ENCODE measurements around the gene CASZ1.

Gene CASZ1

DNA sequence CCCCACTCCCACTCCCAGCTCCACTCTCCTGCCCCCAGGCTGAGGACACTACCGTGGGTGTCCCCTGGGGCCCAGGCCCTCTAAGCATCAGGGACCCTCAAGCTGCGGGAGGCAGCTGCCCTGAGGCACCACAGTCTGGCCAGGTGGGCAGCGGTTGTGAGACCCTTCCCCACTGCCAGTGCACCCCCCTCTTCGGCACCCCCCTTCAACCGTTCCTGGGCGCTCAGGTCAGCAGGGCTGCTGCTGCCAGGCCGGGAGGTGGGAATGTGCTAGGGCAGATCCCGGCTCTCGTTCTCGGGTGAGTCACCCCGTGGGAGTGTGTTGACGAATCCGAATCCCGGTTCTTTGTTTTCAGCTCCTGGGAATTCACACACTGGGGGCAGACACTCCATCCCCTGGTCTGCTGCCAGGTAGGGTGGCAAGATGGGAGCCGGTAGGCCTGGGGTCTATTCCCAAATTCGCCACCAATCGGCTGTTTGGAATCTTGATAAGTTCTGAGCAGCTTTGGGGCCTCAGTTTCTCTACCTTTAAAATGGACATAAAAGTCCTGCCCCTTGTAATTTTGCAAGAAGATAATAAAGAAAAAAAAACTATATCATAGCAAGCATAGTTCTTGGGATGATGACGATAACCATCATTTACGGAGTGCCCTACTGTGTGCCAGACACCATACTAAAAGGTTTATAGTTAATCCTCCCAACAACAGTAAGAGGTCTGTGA lies 28.5 kb upstream of the CASZ1 start:
- DNase-seq (ENCODE audit: low spot score): no peak

DNA sequence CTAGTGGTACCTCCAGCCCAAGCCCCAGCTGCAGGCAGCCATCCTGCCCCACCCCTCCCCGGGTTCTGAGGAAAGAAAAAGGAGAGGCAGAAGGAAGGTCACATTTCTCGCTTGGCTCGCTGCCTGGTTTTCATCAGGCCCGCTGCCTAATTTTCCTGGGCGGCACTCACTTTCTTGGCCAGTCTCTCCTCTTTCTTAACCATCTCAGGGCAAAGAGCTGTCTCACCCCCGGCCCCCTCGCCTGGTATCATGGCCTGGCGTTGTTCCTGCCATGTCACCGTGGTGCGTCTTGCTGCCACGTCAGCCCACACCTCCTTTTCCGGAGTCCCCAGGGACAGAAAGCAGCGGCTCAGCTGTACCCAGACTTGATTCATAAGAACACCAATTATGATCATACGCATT lies 26.6 kb upstream of the CASZ1 start:
- no peak for DNase-seq (ENCODE audit: low spot score)

DNA sequence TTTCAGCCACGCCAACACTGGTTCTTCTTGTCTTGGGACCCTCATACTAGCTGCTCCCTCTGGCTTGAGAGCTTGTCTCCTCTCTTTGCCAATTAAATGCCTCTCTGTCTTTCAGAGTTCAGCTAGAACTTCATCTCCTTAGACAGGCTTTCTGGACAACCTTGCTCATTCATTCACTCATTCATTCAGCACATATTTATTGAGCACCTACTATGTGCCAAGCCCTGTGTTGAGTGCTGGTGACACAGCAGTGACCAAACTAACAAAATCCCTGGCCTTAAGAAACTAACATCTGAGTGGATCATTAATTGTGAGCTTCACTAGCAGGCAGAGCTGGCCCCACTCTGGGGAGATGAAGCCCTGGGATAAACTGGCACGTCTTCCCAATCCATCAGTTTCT lies 24.9 kb upstream of the CASZ1 start:
- no peak for DNase-seq (ENCODE audit: low spot score)

DNA sequence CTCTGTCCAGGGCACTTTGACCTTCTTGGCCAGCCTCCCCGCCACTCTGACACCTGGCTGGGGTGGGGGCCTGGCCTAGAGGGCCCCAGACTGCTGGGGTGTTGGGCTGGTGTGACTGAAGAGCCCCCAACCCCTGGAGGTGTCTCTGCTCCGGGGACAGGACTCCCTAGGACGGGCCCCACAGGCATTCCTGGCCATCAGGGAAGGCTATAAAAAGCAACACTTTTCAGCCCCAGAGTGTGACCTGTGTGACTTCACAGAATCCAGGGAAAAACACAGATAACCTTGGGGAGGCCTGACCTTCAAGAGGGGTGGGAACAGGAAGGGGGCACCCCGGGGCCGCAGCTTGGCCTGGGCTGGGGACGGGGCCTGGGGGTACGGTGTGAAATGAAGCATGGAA lies 24.0 kb upstream of the CASZ1 start:
- DNase-seq (ENCODE audit: low spot score): no peak

DNA sequence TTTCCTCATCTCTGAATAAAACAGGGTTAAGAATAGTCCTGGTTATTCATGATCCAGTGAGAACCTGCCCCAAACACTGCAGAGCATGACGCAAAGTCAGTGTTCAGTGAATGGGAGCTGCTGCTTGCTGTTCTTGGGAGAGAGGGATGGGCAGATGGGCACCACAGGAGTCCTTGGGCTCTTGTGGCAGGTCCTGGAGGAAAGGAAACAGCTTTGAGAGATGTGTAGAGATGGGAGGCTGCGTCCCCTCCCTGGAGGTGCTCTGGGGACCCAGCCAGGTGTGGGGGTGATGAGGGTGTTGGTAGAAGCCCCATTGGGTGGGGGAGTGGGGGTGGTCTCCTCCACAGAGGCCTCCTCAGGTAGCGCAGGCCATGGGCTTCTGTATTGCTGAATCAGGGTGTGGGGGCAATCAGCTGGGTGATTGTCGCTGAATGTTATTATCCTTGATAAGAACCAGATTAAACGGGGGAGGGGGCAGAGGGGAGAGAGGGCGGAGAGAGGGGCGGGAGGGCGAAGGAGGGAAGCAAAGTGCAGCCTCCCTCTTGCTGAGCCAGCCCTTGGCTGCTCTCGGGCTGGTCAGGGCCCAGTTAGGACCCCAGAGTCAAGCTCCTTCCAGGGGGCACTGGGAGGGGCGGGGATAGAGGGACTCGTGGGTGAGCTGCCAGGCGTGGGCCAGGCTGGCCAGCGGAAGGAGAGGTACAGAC lies 22.9 kb upstream of the CASZ1 start:
- DNase-seq (ENCODE audit: low spot score): no peak

DNA sequence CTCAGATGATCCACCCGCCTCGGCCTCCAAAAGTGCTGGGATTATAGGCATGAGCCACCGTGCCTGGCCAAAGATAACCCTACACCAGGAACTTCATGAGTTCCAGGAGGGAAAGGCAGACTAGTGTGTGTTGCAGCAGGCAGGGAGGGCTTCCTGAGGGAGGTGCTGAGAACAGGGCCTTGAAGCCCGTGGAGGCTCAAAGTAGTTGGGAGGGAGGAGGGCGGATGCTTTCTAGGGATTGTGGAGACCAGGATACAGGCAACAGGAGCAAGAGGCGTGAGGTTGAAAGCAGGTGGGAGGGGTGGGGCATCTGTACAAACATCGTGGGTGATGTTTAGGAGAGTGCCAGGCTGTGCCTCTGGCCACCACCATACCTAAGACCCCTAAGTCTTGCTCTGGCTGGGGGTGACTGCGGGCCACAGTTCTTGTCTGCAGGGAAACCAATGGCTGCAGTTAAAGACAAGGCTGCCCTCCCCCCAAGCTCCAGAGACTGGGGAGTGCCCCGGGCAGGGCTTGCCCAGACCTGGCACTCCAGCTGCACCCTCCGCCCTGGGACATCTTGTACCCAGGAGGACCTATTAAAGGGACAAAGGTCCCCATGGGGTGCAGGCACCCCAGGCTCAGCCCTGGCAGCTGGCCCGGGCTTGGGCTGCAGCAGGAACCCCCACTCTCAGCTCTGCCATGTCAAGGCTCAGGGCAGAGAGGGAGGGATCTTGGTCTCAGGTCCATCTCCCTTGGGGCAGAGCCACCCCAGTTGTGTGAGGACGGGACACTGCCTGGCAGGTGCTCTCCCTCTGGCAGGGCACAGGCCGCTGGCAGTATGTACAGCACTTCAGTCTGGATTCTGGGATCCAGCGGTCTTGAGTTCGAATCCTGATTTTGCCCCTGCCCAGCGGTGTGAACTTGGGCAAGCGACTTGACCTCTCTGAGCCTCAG lies 22.1 kb upstream of the CASZ1 start:
- DNase-seq (ENCODE audit: low spot score): no peak

DNA sequence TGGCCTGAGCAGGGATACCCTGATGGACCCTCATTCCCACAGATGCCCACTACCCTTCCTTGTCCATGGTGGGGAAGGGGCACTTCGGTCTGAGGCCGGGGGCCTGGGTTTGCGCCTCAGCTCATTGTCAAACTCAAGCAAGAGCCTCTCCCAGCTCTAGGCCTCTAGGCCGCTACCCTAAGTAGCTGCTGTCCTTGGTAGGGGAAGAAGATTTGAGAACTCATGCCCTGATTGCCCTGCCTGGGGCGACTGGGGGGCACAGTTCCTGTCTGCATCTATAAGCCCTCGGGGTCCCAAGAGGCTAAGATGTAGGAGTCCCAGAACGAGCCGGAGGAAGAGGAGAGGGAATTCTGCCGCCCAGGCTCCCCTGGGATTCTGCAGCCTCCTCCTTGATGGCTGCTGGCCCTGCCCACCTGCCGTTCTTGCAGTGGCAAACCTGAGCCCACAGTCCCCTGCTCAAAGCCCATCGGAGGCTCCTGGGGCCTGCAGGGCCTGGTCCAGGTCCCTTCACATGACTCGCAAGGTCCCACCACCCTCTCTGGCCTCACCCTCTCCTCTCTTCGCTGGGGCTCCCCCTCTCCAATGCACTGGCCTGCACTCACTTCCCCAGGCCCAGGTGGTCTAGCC lies 20.4 kb upstream of the CASZ1 start:
- DNase-seq (ENCODE audit: low spot score): no peak

DNA sequence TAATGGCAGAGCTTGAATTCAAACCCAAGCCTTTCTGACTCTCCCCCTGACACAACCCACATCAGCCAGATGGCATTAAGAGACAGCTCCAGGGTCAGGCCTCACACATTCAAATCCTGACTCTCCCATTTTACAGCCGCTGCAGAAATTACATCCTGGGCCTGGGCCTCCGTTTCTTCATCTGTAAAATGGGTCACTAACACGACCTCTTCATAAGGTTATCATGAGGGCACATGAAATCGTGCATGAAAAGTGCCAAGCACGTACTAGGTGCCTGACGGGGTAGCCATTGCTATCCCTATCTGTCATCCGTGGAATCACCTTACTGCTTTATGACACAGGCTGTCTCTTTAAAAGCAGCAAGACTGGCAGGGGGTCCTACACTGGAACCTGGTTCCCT lies 19.8 kb upstream of the CASZ1 start:
- no peak for DNase-seq (ENCODE audit: low spot score)

DNA sequence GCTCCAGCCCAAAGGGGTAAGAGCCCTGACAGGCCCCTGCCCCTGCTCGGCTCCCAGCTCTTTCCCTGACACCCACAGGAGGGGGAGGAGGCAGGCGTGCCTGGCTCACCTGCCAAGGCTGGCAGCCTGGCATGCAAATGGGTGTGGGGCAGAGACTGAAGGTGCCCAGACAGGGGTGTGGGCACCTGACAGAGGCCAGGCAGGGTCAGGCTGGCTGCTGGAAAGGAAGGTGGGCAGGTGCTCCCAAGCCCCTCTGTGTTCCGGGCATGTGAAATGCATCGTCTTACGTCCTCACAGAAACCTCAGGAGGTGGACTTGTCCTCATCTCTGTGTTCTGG lies 19.4 kb upstream of the CASZ1 start:
- DNase-seq (ENCODE audit: low spot score): no peak

DNA sequence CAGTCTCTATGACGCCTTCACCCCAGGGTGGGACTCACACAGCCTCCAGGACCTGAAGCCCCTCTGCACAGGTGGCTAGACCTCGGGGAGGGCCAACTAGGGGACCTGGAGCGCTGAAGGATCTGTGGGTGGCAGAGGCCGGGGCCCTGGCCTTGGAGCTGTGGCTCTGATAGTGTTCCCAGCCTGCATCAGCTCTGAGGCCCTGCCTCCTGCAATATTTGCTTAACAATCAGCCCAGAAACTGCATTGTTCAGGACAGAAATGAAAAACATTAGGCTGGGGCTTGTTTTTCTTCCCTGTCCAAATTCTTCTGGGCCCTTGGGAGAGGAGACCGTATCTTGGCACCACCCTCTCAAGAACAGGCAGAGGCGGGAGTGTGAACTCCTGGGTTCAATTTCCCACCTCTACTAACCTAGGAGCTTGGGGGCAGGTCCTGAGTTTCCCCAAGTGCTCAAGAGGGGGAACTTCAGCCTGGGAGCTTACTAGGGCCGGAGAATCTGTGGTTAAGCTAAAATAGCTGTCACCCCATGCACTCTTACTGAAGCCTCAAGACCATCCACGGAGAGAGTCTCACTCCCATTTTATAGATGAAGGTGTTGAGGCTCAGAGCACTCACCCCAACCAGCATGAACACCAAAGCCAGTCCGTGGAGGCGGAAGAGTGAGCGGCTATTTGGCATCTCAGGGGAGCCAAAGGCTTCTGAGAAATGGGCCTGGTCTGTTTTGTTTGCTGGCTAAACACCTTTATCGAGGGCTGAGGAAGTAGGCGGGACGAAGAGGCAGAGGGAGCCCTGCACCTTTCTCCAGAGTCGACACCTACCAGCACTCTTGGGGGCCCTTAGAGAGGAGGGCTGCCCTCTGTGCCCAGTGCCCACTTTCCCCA lies 18.8 kb upstream of the CASZ1 start:
- DNase-seq (ENCODE audit: low spot score): no peak

DNA sequence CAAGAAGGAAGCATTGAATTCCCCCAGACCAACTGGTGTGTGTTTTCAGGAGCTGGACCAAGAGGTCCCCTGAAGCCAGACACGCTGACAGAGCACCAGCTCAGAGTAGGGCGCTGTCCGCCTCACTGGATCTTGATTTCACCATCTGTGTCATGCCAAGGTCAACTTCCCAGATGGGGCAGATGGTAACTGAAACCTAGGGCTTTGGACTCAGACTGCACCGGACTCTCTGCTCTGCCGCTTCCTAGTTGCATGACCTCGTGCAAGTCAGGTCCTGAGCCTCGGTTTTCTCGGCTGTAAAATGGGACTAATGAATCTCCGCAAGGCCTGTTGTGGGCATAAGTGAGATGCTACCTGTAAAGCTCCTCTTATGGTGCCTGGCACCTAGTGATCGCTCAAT lies 17.9 kb upstream of the CASZ1 start:
- DNase-seq (ENCODE audit: low spot score): no peak

DNA sequence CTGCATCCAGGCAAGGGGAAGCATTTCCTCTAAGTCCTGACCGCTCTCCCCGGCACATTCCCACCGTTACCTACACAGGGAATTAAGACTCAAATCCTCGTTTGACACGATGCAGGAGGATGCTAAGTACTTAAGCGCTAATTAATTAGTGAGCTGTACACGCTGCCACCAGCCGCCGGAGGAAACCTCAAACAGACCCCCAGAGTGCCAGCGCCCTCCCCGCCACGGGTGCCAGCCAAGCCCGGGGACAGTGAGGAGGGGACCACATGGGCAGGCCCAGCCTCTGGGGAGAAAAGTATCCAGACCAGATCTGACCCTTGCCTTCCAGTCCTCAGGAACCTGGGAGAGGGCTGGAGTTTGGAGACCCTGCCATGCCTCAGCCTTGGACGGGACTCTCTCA lies 17.4 kb upstream of the CASZ1 start:
- DNase-seq (ENCODE audit: low spot score): no peak

DNA sequence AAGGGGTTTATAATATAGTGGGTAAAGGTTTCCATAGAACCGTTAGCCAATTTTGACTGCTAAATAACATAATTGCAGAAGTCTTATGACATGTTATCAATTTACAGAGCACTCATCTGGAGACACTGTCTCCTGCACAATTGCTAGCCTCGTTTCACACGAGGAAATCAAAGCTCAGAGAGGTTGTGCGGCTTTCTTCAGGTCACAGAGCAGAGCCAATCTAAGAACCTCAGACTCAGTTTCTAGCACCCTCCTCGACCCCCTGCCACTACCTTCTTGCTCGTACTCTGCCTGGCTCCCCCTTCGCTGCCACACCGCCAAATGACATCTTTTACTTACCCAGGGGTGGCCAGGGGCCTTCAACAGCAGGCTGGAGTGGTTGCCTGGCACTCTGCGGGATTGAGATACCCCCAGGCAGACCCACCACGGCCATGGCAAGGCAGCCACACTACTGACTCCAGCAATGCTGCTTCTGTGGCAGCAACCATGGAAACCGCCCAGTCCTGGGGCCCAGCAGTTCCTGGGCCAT lies 16.0 kb upstream of the CASZ1 start:
- DNase-seq (ENCODE audit: low spot score): no peak

DNA sequence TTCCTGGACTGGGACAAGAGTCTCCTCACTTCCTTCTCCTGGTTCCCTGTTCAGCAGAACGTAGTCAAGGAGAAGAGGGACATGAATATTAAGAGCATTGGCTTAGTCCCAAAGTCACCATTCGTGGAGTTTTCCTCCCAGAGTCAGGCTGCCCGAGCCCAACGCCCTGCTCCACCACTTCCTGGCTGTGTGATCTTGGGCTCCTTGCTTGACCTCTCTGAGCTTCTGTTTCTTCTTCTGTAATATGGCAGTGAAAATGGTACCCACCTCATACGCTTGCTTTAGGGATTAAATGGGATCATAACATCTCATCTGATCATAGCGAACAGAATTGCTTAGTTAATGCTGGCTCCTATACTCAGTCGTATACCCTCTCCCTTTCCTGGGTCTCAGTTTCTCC lies 12.0 kb upstream of the CASZ1 start:
- DNase-seq (ENCODE audit: low spot score): no peak

DNA sequence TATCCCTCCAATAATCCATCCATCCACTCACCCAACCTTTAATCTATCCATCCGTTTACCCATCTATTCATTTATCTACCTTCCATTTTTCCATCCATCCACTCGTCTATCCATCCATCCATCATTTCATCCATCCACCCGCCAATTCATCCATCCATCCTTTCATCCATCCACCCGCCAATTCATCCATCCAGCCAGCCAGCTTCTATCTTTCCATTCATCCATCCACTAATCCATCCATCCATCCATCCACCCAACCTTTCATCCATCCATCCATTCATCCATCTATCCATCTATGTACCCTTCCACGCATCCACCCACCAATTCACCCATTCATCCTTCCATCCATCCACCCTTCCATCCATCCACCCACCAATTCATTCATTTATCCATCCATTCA lies 10.5 kb upstream of the CASZ1 start:
- DNase-seq (ENCODE audit: low spot score): no peak

DNA sequence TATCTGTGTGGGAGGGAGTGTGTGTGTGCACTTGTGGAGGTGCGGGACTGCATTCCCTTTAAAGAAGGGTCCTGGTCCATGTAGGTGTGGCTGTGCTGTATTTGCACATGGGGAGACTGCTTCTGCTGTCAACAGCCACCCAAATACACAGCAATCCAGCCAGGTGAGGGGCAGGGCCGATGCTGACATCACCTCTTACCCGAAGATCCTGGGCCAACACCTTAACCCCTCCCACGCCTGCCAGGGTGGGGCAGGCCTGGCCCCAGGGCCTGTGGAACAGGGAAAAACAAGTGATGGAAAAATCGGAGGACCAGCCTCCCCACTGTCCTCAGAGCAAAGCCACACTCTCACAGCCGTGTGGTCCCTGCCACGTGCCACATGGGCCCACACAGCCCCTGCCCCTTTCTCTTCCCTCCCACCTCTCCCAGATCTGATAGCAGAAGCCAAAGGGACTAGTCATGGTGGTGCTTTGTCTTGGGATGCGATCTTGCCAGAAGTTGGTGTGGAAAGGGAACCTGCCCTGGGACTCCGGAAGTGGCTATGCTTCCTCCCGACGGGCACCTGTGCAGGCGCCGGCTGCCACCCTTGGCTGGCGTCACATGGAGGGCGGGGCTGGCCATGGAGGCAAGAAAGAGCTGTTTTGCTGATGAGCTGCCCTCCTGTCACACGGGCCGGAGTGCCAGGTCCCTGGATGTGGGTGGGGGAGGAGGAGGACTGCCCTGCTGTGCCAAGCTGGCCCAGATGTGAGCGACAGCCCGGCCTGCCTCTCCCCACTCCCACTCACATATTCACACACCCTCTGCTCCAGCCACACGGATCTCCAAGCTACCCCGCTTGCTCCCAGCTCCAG lies 7.8 kb upstream of the CASZ1 start:
- DNase-seq (ENCODE audit: low spot score): no peak

DNA sequence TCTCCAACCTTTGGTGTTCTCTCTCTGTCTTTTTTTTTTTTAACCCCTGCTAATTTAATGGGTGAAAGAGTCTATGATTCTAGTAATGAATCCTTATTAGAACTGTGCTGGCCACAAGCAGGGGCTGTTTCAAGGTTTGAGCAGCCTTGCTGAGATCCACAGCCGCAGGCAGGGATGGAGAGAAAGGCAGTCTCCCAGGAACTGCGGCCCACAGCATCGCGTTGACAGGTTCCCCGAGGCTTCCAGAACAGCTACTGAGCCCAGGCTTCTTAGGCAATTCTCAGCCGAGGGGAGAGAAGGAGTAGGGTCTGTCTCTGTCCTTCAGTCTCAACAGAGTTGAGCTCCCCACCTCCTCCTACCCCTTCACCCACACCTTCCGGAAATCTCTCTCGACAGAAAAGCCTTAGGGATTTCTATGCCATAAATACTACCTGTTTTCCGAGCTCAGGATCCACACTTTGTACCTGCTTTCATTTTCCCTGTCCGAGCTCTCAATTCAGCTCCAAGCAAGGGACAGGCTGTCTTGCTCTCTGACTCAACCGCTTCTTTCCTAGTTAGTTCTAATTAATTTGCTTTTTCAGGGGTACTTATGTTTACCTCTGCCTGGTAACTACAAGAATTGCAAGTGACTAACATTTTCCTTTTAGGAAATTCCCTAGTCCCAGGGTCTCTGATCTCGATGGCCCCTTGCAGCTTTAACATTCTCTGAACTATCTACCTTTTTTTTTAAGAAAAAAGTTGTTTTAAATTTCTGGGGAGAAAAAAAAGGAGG lies 6.7 kb upstream of the CASZ1 start:
- no peak for DNase-seq (ENCODE audit: low spot score)

DNA sequence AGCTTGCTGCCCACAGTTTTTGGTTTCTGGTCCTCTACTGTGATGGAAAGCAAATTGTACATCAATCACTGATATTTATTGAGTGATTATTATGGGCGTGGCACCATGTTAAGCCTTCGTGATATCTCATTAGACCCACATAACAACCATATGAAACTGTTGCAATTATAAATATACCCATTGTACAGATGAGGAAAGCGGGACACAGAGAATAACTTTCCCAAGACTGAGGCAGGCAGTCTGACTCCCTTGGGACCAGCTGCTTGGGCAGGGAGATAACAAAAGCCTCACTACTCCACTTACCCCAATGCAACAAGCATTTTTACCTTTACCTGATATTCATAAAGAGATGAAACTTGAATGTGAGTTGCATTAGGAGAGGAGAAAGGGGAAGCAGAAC lies 4.3 kb upstream of the CASZ1 start:
- no peak for DNase-seq (ENCODE audit: low spot score)

DNA sequence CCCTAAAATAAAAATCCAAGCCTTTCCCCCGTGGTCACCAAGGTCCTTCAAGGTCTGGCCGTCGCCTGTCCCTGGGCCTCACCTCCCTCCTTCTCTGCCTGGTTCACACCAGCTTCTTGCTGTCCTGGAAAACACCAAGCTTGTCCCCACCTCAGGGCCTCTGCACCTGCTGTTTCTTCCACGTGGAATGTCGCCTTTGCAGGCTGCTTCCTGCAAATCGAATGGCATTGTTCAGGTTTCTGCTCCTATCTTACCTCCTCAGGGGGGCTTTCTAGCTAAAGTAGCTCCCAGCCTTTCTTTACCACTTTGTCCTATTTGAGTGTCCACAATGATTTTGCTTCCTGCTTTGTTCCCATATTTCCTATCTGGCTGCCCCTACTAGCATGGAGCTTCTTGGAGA lies 3.3 kb upstream of the CASZ1 start:
- no peak for DNase-seq (ENCODE audit: low spot score)

Measured in hematopoietic multipotent progenitor cell treated with erythropoietin and hydrocortisone succinate and interleukin-3 and kit ligand, for 17 days (in vitro differentiated cells).